Hindlimb muscle (tissue), 1 donor: Measurements from ENCODE around the gene VPS4B. TPM values are rescaled to one million over a fixed set of nuclear protein-coding genes. Genes with fewer than 3 reads are reported as not detected.
"Not testable (repeated sequence)": the region's sequence is repeated elsewhere in the genome, so short reads cannot be mapped to it uniquely, and the experiment has no call there.

ENCODE experiments used
- DNase-seq: peaks from one replicate; pipeline ENCODE4 v3.0.0-alpha.2; 2013
- polyA plus RNA-seq: library from polyadenylated mRNA; unstranded; fragments of 120-200 nt; gene quantifications from one replicate; pipeline ENCODE4 v1.2.1, GENCODE V29; 2013; ENCODE audit not compliant: insufficient read length

VPS4B gene
- polyA plus RNA-seq, 1 donor, result 24.7 TPM

- DNase-seq, result peak; percentile 97
Observed at GRCh38 chr18:63367053-63367953, 55.0 kb downstream of the VPS4B start, which contains the start of gene KDSR. TSS of gene KDSR (minus strand) at chr18:63367206. CDS start at chr18:63367118, 88 bp downstream.

- peak; percentile 23 for DNase-seq
Observed at GRCh38 chr18:63366213-63367052, 55.8 kb downstream of the VPS4B start.

DNA sequence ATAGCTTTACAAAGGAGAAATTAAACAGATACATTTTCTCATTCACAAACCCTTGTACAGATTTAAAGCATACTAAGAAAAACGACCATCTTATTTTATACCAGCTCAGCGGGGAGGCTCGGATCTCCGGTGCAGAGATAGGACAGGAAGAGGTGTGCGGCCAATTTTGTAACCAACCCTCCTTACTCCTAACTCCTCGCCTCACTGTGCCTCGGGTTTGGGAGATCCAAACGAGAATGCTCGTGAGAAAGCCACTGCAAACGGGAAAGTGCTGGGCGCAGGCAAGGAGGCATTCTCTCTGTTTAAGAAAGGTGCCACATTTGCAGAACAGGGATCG is 56.4 kb downstream of the VPS4B start:
- no peak for DNase-seq

GRCh38 chr18:63363951-63364350 is 58.3 kb downstream of the VPS4B start:
- DNase-seq, result no peak

GRCh38 chr18:63363420-63363819 is 58.9 kb downstream of the VPS4B start:
- DNase-seq, result not testable (repeated sequence)

DNA sequence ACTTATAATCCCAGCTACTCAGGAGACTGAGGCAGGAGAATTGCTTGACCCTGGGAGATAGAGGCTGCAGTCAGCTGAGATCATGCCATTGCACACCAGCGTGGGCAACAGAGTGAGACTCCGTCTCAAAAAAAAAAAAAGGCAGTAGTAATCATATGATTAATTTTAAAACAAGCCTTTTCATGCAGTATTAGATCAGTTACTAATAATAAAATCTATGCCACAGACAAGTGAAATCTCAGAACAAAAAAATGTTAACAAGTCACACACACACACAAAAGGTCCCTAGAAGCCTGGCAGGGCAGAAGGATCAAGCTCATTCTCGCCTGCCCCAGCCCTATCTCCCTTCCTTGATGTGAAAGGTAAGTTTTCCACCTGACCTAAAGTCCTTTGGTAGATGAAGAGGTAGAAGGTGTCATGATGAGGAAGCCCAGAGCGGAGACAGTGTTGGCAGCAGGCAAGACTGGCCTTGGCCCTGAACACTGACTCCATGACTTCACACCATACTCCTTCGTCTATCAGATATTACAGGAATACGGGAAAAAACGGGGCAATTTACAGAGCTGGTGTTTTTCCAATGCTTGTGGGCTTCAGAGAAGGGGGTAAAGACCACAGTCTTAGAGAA is 65.9 kb downstream of the VPS4B start:
- no peak for DNase-seq

GRCh38 chr18:63350230-63350629 is 72.0 kb downstream of the VPS4B start:
- DNase-seq, result no peak

DNA sequence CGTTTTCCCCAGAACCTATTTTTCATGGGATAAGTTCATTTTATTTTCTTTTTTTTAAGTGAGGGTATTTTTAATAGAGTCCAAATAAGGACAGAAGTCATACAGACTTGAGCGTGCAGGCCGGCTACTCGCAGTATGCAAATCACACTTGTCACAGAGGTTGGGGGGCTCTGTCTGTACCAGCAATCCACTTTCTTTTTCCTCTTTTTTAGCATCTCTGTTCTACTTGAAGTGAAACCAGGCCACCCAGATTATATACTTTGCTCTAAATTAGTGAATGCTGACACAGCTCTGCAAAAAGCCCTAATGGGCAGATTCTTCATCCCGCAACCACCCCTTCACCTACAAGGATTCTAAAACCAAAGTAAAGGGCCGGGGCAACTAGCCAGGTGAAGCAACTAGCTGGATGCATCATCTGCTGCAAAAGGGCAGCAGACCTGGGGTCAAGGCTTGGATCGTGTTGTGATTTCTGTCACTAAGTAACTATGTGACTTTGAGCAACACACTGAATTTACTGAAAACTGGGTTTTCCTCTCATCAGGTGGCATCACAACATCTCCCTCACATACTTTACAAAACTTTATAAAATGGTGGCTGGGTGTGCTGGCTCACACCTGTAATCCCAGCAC is 73.7 kb downstream of the VPS4B start:
- no peak for DNase-seq

DNA sequence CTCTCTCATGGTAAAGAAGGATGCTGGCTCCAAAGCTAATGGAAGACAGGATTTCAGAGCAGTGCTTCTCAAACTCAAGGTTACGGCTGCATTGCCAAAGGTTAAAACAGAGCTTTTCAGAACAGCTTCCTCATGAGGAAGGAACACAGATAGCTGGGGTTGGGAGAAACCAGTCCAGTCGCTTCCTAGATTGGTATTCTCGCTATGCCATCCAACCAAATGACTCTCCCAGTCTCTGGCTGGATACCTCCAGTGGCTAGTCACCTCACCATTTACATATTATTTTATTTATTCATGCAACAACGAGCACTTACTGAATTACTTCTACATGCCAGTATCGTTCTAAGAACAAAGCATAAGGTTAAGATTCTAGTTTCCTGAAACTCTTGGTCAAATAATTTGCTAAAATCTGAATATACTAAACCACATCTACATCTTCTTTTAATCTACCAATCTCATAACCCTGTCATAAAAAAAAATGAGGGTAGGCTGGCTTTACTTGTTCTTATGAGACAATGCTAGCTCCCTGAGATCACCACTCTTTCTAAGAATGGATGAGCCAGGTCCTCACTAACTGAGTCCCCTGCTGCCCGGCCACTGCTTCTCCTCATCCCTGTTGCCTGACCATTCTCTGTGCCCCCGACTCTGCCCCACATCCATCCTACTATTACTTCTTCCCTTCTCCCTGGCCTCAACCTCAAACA is 75.6 kb downstream of the VPS4B start:
- DNase-seq, result no peak

DNA sequence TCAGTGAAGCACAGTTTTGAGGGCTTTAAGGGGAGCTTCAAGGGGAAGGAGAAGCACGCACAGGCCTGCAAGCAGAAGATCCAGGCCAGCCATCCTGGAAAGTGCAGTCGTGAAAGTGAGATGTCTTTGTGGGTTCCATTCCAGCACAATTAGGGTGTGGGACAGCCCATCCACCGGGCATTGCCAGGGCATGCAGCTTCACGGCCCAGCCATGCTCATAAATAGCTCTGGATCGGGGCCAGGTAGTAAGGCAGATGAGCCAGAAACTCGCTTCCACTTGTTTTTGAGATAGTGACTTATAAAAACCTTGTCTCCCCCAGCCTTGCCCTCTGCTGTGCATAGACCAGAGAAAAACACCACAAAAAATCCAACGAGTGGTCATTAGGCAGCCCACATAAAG is 76.2 kb downstream of the VPS4B start:
- DNase-seq, result no peak

DNA sequence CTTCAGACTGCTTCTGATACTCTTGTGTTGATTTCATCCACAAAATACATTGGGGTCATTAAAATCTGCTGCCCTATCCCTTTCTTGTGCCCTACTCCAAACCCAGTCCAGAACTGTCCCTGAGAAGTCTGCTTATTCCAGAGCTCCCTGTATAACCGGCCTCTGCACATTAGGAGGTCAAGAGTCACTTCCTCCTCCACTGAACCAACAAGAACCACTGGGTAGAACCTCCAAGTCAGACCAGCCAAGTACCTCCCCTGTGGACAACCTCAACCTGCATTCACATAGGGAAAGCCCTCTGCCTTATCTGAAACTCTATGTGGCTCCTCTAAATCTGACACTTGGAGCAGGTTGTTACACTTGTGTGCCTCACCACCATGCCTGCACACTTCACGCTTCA is 77.4 kb downstream of the VPS4B start:
- no peak for DNase-seq

DNA sequence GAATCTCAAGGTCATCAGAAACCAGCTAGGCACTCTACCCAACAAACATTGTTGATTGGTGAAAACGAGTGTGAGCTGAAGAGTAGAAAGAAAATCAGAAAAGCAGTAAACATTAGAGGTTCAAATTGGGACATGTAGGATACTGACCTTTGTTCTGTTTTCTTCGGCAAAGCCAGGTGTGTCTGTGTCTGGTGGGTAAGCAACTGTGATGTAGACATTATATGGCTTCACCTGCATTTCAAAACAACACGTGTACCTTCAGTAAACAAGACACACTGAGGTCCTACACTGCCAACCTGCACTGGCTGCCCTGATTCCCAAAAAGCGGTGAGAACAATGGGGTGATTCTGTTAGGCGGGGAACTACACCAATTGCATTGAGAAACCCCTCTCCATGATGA is 78.0 kb downstream of the VPS4B start:
- no peak for DNase-seq

DNA sequence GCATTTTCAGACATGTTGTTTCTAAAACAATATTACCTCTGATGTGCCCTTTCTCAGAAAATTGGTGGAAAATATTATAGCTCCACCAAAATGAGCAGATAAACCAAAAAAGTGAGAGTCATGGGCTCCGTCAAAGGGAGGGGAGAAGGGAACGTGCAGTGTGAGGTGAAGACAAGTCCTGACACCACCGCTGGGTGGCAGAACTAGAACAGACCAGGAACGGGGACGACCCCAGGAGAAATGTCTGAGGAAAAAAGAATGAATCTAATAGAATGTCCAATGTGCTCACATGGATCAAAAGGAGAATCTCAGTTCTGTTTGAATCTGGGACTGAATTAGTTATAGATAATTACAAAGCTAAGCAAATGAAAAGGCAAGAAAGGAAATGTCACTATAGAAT is 80.1 kb downstream of the VPS4B start:
- peak; percentile 40 for DNase-seq

DNA sequence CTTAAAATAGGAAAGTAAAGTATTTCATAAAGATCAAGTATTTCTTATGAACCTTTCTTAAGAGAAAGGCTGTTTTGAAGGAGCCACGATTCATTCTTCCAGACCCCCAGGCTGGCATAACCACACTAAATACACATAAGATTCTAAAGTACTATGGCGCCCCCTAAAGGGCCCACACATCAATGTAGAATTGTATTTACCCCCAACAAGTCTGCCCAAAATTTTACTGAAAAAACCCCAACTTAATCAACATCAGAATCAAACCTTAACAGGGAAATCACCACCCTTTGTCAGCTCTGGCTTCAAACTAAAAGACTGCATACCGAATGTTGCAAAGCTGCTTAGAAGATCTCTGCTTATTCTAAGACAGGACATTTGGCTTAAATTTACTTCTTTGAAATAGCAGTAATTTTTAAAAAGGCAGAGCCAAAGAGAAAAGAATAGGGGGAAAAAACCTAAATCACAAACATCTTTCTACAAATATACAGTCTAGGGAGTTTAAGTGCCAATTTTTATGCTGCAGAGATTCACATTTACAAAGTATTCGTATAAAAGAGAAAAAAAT is 82.3 kb downstream of the VPS4B start:
- no peak for DNase-seq

Other genes with a start within 250 kb of the VPS4B start
- 16.0 TPM for gene BCL2, start 102.7 kb downstream of the VPS4B start, polyA plus RNA-seq
- gene KDSR, start 55.3 kb downstream of the VPS4B start, polyA plus RNA-seq, result 30.9 TPM
- 0.56 TPM for gene SERPINB5, start 54.5 kb upstream of the VPS4B start, polyA plus RNA-seq
- gene SERPINB12, start 119.9 kb upstream of the VPS4B start, polyA plus RNA-seq, result 1.3 TPM
- 0.43 TPM for gene SERPINB13, start 164.9 kb upstream of the VPS4B start, polyA plus RNA-seq
- 0.35 TPM for gene SERPINB4, start 221.8 kb upstream of the VPS4B start, polyA plus RNA-seq
- not detected for gene SERPINB3, start 239.4 kb upstream of the VPS4B start, polyA plus RNA-seq